CD4-positive, alpha-beta T cell treated with Interleukin-6 for 4 hours (primary cell): ENCODE measurements around the gene B3GALNT2.
"Not testable (repeated sequence)": the region's sequence is repeated elsewhere in the genome, so short reads cannot be mapped to it uniquely, and the experiment has no call there.

Experiments used
- DNase-seq: peaks from one replicate; pipeline ENCODE4 v3.0.0-alpha.2; 2020; ENCODE audit warnings: mixed read lengths

The B3GALNT2 gene

GRCh38 chr1:235504122-235504493 lies at the start of gene B3GALNT2:
B3GALNT2 (minus strand) TSS chr1:235504452; CDS start chr1:235504252, 200 bp downstream.
- DNase-seq = no peak

GRCh38 chr1:235553112-235553551 lies 48.9 kb upstream of the B3GALNT2 start:
- no peak for DNase-seq

GRCh38 chr1:235552146-235552716 lies 48.0 kb upstream of the B3GALNT2 start:
- DNase-seq = no peak

- DNase-seq = no peak
These were observed 45.3 kb upstream of the B3GALNT2 start for GRCh38 chr1:235549351-235550139.

GRCh38 chr1:235546369-235547155 lies 42.3 kb upstream of the B3GALNT2 start:
- DNase-seq = not testable (repeated sequence)

GRCh38 chr1:235545292-235545930 lies 41.2 kb upstream of the B3GALNT2 start:
- DNase-seq = no peak

GRCh38 chr1:235542845-235543244 lies 38.6 kb upstream of the B3GALNT2 start:
- not testable (repeated sequence) for DNase-seq

GRCh38 chr1:235533476-235534168 lies 29.4 kb upstream of the B3GALNT2 start:
- DNase-seq = no peak

- no peak for DNase-seq
These were observed 28.1 kb upstream of the B3GALNT2 start for GRCh38 chr1:235532360-235532759.

- no peak for DNase-seq
These were observed 23.1 kb upstream of the B3GALNT2 start for GRCh38 chr1:235527196-235527814.

GRCh38 chr1:235525314-235525713 lies 21.1 kb upstream of the B3GALNT2 start:
- DNase-seq = no peak

GRCh38 chr1:235516862-235517446 lies 12.7 kb upstream of the B3GALNT2 start:
- DNase-seq = no peak

GRCh38 chr1:235515844-235516512 lies 11.7 kb upstream of the B3GALNT2 start:
- DNase-seq = no peak

- peak; percentile 45 for DNase-seq
These were observed 9.5 kb upstream of the B3GALNT2 start for GRCh38 chr1:235513495-235514366.

- DNase-seq = no peak
These were observed 7.4 kb upstream of the B3GALNT2 start for GRCh38 chr1:235511470-235512240.

- DNase-seq = no peak
These were observed 6.6 kb upstream of the B3GALNT2 start for GRCh38 chr1:235510823-235511222.

GRCh38 chr1:235507623-235508022 lies 3.4 kb upstream of the B3GALNT2 start:
- DNase-seq = no peak

- DNase-seq = peak; percentile 99
These were observed 406 bp upstream of the B3GALNT2 start for GRCh38 chr1:235504494-235505222.
